ENCODE results near the gene PTPRD.
A peak's percentile ranks its signal among the peaks of the same experiment; 100 is the strongest.

PTPRD gene

DNA sequence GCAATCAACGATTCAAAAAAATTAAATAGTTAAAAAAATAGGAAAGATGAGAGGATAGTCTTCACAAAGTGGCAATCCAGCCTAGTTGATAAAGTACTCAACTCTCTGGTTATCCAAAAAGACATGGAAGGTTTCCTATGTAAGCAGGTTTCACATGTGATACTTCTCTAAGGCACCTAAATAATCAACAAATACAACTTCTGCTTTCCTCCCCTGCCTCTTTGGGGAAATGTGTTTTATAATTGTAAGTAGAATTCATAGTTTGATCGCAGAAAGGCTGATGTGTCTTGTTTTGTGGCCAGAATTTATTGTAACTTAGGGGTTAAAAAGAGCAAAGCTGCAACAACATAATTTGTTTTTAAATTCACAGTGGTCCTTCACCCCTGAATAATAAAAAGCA, 1957.7 kb downstream of the PTPRD start:
- DNase-seq = peak; percentile 2 to 16

- DNase-seq = no peak
Measured at GRCh38 chr9:8653855-8654254, 1958.9 kb downstream of the PTPRD start.

- no peak for DNase-seq
Measured at GRCh38 chr9:8653111-8653510, 1959.7 kb downstream of the PTPRD start.

- DNase-seq = no peak
Measured at GRCh38 chr9:8652255-8652654, 1960.5 kb downstream of the PTPRD start.

DNA sequence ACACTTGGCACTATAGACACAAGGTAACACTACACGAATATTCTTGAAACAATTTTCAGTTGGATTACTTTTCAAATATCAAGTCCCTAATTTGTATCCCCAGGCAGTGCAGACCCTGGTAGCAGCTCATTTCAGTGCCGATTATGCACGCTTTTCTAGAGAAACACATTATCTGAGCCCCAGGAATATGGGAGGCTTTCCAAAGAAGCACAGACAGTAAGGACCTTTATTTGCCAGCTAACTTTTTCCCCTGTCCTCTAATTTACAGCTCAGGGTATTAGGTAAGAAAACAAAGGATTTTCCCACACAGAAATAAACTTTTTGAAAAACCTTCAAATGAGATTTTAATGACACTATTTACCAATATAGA, 1961.0 kb downstream of the PTPRD start:
- DNase-seq = no peak

DNA sequence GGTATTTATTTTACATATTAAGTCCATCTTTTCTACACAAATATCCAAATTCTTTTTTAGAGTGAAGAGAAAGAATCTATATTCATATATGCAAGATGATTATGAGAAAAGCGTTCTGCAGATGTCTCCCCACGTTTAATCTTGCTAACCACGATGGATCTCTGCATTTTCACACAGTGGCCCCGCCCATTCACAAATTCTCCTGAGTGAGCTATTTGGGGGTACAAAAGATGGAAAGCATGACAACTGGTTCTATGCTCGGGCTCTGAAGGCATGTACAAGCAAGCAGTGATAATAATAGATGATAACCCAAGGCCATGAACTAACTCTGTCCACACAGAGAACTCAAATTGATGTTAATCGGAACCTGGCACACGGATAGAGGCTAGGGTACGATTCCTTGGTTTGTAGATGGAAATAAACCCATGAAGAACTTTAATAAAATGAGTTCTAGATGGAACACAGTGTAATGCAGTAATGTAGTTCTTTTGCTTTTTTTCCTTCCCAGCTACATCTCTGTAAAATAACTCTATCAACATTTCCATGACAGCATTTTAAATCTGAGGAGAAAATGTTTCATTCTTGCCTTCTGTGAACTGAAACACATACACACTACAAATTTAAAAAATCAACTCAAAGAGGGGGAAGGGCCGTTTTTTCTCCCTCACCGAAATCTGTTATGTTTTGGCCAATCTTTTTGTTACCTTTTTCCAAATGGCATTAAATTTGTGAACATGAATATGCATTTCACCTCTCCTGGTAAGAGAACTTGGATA, 1961.5 kb downstream of the PTPRD start:
- no peak for DNase-seq

GRCh38 chr9:8649807-8650206, 1963.0 kb downstream of the PTPRD start:
- no peak for DNase-seq

GRCh38 chr9:8649160-8649559, 1963.6 kb downstream of the PTPRD start:
- DNase-seq = peak; percentile 40 to 81

DNA sequence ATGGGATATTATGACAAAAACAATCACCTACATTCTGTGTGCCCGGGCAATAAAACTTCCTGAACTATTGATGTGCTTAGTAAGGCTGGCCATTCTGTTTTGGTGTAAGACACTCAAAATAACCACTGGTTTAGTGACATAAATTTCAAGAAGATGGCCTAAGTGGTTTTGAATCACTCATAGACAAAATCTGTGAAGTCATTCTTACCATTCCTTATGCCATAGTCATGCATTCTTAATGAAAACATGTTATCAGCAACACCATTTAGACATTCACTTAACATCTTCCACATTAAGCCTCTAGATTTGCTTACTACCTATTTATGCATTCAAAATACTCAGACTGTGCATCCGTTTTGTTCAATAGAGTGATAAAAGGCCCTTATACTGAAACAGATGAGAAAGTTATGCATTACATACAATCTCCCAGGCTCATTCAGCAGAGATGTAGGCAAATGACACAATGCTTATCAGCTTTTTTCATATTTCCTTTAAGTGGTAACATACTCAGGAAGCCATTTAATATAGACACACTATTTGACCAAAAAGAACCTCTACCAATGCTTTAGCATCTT, 1964.4 kb downstream of the PTPRD start:
- no peak for DNase-seq

DNA sequence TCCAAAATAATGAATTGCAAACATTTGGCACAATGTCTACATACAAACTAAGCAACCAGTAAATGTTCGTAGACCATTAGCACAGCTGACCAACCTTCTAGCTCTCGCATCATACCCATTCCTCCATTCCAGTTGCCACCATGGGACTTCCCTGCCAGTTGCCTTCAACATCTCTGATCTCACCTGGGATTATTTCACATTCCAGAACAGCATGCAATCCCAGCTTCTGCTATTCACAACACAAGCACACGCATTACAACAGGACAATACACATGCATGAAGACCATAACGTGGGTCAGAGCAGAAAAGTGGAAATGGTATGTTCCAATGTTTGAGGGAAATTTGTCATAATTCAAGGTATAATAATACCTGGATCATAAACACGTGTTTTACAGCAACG, 1965.0 kb downstream of the PTPRD start:
- no peak for DNase-seq

DNA sequence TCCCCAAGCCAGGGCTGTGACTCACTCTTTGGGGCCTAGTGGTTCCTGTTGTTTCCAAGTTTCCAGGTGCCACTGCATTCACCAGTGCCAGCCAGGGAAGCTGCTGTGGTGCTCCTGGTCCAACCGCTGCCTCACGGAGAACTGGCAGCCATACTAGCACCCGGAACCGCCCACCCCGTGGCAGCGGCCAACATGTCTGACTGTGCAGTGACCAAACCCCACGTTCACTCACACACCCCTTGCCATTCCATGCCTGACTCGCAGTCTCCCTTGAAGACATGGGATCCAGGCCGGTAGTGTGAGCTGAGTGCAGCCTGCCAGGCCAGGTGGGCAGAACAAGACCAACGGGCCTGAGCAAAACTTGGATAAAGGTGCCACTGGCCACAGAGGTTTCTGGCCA, 1968.2 kb downstream of the PTPRD start:
- no peak for DNase-seq

- DNase-seq = no peak
Measured at GRCh38 chr9:8643896-8644295, 1968.9 kb downstream of the PTPRD start.

- no peak for DNase-seq
Measured at GRCh38 chr9:8643464-8643863, 1969.3 kb downstream of the PTPRD start.

DNA sequence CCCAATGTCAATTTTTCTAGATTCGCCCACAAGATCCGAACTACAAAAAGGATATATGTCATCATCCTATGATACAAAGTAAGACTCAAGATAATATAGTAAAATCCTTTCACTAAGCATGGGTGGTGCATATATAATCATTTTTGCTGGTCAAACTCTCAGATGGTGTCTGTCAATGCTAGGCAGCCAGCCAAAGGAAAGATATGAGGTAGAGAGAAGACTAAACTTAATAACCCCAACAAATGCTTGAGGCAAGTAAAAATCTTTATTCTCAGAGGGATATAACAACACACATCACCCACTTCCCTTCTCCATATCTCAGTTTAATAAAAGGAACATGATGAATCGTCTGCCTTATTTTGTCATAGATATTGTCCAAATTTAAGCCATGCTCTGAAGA, 1972.0 kb downstream of the PTPRD start:
- DNase-seq = no peak

DNA sequence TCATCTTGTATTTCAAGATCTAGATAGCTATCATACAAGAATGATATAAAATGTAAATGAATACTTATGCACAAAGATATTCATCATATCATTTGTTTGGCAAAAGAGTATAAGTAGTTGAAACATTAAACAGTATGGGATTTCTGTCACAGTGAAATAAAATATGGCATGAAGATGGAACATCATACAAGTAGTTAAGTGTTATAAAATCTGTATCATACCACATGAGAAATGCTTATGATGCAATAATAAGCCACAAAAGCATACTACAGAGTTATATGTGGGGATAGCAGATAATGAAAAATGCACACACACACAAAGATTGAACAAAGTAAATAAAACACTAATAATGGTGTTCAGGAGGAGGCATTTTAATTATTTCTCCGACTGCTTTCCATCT, 1975.2 kb downstream of the PTPRD start:
- no peak for DNase-seq

GRCh38 chr9:8633784-8634183, 1979.0 kb downstream of the PTPRD start:
- no peak for DNase-seq

DNA sequence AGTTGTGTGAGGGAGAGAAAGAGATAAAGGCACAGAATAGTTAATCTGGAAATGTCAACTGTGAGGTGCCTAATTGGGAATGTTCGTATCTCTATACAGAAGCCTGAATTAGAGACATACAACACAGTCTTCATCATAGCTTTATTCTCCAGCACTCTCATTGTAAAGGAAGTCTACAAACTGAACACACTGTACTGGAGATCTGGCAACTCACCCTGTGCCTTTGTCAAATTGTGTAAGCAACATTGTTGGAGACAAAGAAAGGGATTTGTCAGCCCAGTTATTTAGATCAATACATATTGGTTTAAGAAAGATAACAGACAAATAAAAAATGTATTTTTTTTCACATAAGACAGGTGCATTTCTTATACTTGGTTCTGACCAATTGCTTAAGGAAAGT, 1980.3 kb downstream of the PTPRD start:
- DNase-seq = no peak

- no peak for DNase-seq
Measured at GRCh38 chr9:8628791-8629190, 1984.0 kb downstream of the PTPRD start.

- DNase-seq = no peak
Measured at GRCh38 chr9:8627976-8628679, 1984.7 kb downstream of the PTPRD start.

DNA sequence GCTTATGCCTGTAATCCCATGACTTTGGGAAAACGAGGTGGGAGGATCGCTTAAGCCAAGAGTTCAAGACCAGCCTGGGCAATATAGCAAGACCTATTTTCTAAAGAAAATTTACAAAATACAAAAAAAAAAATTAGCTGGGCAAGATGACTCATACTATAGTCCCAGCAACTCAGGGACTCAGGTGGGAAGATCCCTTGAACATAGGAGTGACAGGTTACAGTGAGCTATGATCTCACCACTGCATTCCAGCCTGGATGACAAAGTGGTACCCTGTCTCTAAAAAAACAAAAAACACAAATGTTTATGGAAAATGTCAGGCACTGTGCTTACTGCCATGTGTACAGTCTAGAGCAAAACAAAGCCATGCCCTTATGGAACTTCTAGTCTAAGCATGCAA, 1989.9 kb downstream of the PTPRD start:
- no peak for DNase-seq

- no peak for DNase-seq
Measured at GRCh38 chr9:8622222-8622802, 1990.5 kb downstream of the PTPRD start.

GRCh38 chr9:8621416-8621815, 1991.4 kb downstream of the PTPRD start:
- no peak for DNase-seq

GRCh38 chr9:8616414-8616813, 1996.4 kb downstream of the PTPRD start:
- no peak for DNase-seq
